Measurements from ENCODE around the gene TCIRG1. TPM values are rescaled to one million over a fixed set of nuclear protein-coding genes. Genes with fewer than 3 reads are reported as not detected.
"Not testable (repeated sequence)": the region's sequence is repeated elsewhere in the genome, so short reads cannot be mapped to it uniquely, and the experiment has no call there.

The TCIRG1 gene
- polyA plus RNA-seq = 100 to 1,000 TPM; 109 to 263 (median 130) TPM

- 3 to 5% (median 3%) methylated on average over 44 to 50 of the region's 51 CpGs for WGBS, 3 donors
- H3K27ac ChIP-seq (ENCODE audit: low read depth, low read length) = peak within 1 kb of the TSS; percentile 84
Observed at GRCh38 chr11:68038718-68039525, at the start of gene TCIRG1. Gene TCIRG1 (plus strand): TSS chr11:68039025. CDS start chr11:68041272, 2,247 bp downstream.

GRCh38 chr11:67990546-67991346 lies 48.1 kb upstream of the TCIRG1 start:
- WGBS, 3 donors = 16 to 26% (median 23%) methylated on average over 44 to 45 of the region's 58 CpGs
- H3K27ac ChIP-seq (ENCODE audit: low read depth, low read length) = not testable (repeated sequence)

GRCh38 chr11:67991347-67992121 lies 47.3 kb upstream of the TCIRG1 start:
- 26 to 35% (median 30%) methylated on average over 21 to 64 of the region's 70 CpGs for WGBS, 3 donors
- not testable (repeated sequence) for H3K27ac ChIP-seq (ENCODE audit: low read depth, low read length)

GRCh38 chr11:67993821-67994220 lies 45.0 kb upstream of the TCIRG1 start:
- H3K27ac ChIP-seq (ENCODE audit: low read depth, low read length) = not testable (repeated sequence)
- 24 to 48% (median 39%) methylated on average over 12 of the region's 12 CpGs for WGBS, 3 donors

- 93 to 95% (median 94%) methylated on average over 5 of the region's 5 CpGs for WGBS, 3 donors
- not testable (repeated sequence) for H3K27ac ChIP-seq (ENCODE audit: low read depth, low read length)
Observed at GRCh38 chr11:67994387-67994786, 44.4 kb upstream of the TCIRG1 start.

GRCh38 chr11:67995129-67995528 lies 43.7 kb upstream of the TCIRG1 start:
- H3K27ac ChIP-seq (ENCODE audit: low read depth, low read length) = not testable (repeated sequence)
- whole genome bisulfite sequencing, 3 donors = 92 to 100% (median 100%) methylated on average over 3 of the region's 3 CpGs

- H3K27ac ChIP-seq (ENCODE audit: low read depth, low read length) = not testable (repeated sequence)
- 86 to 90% (median 86%) methylated on average over 11 to 14 of the region's 14 CpGs for WGBS, 3 donors
Observed at GRCh38 chr11:67995579-67995978, 43.2 kb upstream of the TCIRG1 start.

GRCh38 chr11:67996051-67996450 lies 42.8 kb upstream of the TCIRG1 start:
- no peak overlapping the region for H3K27ac ChIP-seq (ENCODE audit: low read depth, low read length)
- WGBS, 3 donors = 91 to 93% (median 93%) methylated on average over 13 of the region's 13 CpGs

GRCh38 chr11:67996622-67997474 lies 42.0 kb upstream of the TCIRG1 start:
- H3K27ac ChIP-seq (ENCODE audit: low read depth, low read length) = no peak overlapping the region
- 64 to 72% (median 66%) methylated on average over 41 of the region's 41 CpGs for WGBS, 3 donors

GRCh38 chr11:67997475-67997921 lies 41.3 kb upstream of the TCIRG1 start:
- WGBS, 3 donors = 90 to 93% (median 92%) methylated on average over 29 of the region's 29 CpGs
- H3K27ac ChIP-seq (ENCODE audit: low read depth, low read length) = no peak overlapping the region

- 81 to 83% (median 82%) methylated on average over 9 of the region's 9 CpGs for WGBS, 3 donors
- no peak overlapping the region for H3K27ac ChIP-seq (ENCODE audit: low read depth, low read length)
Observed at GRCh38 chr11:67998150-67999045, 40.4 kb upstream of the TCIRG1 start.

- 95 to 99% (median 98%) methylated on average over 12 to 13 of the region's 13 CpGs for WGBS, 3 donors
Observed at GRCh38 chr11:67999201-67999629, 39.6 kb upstream of the TCIRG1 start.

GRCh38 chr11:67999704-68000103 lies 39.1 kb upstream of the TCIRG1 start:
- WGBS, 3 donors = 93 to 95% (median 93%) methylated on average over 5 of the region's 5 CpGs

More at GRCh38 chr11:67999201-67999629, 39.6 kb upstream of the TCIRG1 start:
- no peak overlapping the region for H3K27ac ChIP-seq (ENCODE audit: low read depth, low read length)

GRCh38 chr11:68002575-68002937 lies 36.3 kb upstream of the TCIRG1 start:
- no peak overlapping the region for H3K27ac ChIP-seq (ENCODE audit: low read depth, low read length)
- 51 to 73% (median 60%) methylated on average over 9 of the region's 9 CpGs for WGBS, 3 donors

More at GRCh38 chr11:67999704-68000103, 39.1 kb upstream of the TCIRG1 start:
- no peak overlapping the region for H3K27ac ChIP-seq (ENCODE audit: low read depth, low read length)

GRCh38 chr11:68002938-68003845 lies 35.6 kb upstream of the TCIRG1 start:
- H3K27ac ChIP-seq (ENCODE audit: low read depth, low read length) = peak overlapping the region; percentile 26
- 15 to 31% (median 16%) methylated on average over 48 to 86 of the region's 86 CpGs for WGBS, 3 donors

Data from adipose tissue (tissue), 3 donors.